K562 (cell line): ENCODE data around the gene REEP2. TPM values are rescaled to one million over a fixed set of nuclear protein-coding genes. Genes with fewer than 3 reads are reported as not detected.

Source experiments
- ATAC-seq: fragments of 200-7000 bp; cut with Tn5 transposase; 3 replicates; pipeline ENCODE4 v1.9.1; 2020; ENCODE audit warnings: moderate library complexity
- BruUV-seq: library from RNA; stranded (reverse); fragments of 400-500 nt; replicated peaks from 2 replicates; lab custom pipeline; 2021; lab: Mats Ljungman, UMichigan
- CTCF ChIA-PET: fragments of 300-600 bp; formaldehyde crosslinking; extraction: SDS; loops from one replicate; lab custom pipeline; 2021; ENCODE audit warnings: low intra/inter-chr PET ratio; lab: Yijun Ruan, JAX
- POLR2A ChIA-PET: fragments of 300-600, 350-650 bp; sonication (Branson Sonifier 250); formaldehyde crosslinking; extraction: SDS; loops from one replicate; lab custom pipeline; 2021; ENCODE audit warnings: antibody characterized with exemption, inconsistent platforms; lab: Yijun Ruan, JAX
- DNase-seq, 4 experiments: peaks; one replicate each; pipeline versions ENCODE4 v3.0.0 to v3.0.0-alpha.2; 2011 to 2018; ENCODE audit warnings: low spot score in 3 of 4, mixed read lengths in 3 of 4; ENCODE audit errors: extremely low read depth in 1 of 4
- FAIRE-seq: peaks from 2 replicates; lab custom pipeline; 2011; peaks lifted over from hg19 to GRCh38; lab: Jason Lieb, UNC
- H2AFZ ChIP-seq: 2 replicates; pipeline ENCODE4 v1.6.0; 2011; ENCODE audit warnings: low read depth, low read length, control low read depth, inconsistent platforms
- H3K27ac ChIP-seq: fragments of 200-600 bp; 3 replicates; pipeline ENCODE4 v1.8.0; 2011; ENCODE audit warnings: low read depth, mild to moderate bottlenecking, control low read depth, inconsistent platforms, low read length, moderate library complexity, mixed read lengths; ENCODE audit errors: extremely low read depth
- H3K27me3 ChIP-seq, 2 experiments: fragments of 300-600 bp in 1 of 2; 2 replicates in 1 of 2; 3 replicates in 1 of 2; pipeline versions ENCODE4 v1.6.0 to v1.8.0; 2011; ENCODE audit warnings: inconsistent platforms in 2 of 2, low read length in 2 of 2, mild to moderate bottlenecking in 1 of 2, mixed read lengths in 1 of 2, moderate library complexity in 1 of 2; ENCODE audit not compliant: control insufficient read depth in 2 of 2, insufficient read depth in 2 of 2
- H3K36me3 ChIP-seq: fragments of 300-600 bp; 3 replicates; pipeline ENCODE4 v1.8.0; 2011; ENCODE audit warnings: mild to moderate bottlenecking, low read length, inconsistent platforms; ENCODE audit not compliant: control insufficient read depth, insufficient read depth
- H3K4me1 ChIP-seq, 2 experiments: fragments of 200-600 bp in 1 of 2; replicated peaks in 1 of 2; 2 replicates in 1 of 2; 3 replicates in 1 of 2; pipeline versions ENCODE4 v1.5.1 to v1.8.0; 2011; ENCODE audit warnings: inconsistent platforms in 2 of 2, low read length in 2 of 2, mild to moderate bottlenecking in 1 of 2, mixed read lengths in 1 of 2, moderate library complexity in 1 of 2; ENCODE audit not compliant: control insufficient read depth in 2 of 2, insufficient read depth in 2 of 2
- H3K4me2 ChIP-seq: 2 replicates; pipeline ENCODE4 v1.6.1; 2011; ENCODE audit warnings: low read length, control low read depth, inconsistent platforms, mixed read lengths; ENCODE audit not compliant: insufficient read depth
- H3K4me3 ChIP-seq: fragments of 200-600 bp; sonication (generic), shearing (Covaris generic); 2 replicates; pipeline ENCODE4 v1.5.1; 2016; ENCODE audit warnings: control low read depth, inconsistent platforms
- H3K79me2 ChIP-seq: fragments of 200-600 bp; 3 replicates; pipeline ENCODE4 v1.8.0; 2011; ENCODE audit warnings: low read length, inconsistent platforms; ENCODE audit not compliant: control insufficient read depth, insufficient read depth
- H3K9ac ChIP-seq, 2 experiments: 2 replicates each; pipeline versions ENCODE4 v1.6.0 to v1.6.1; 2011; ENCODE audit warnings: low read depth in 2 of 2, low read length in 2 of 2, control low read depth in 1 of 2, inconsistent platforms in 1 of 2, mild to moderate bottlenecking in 1 of 2, mixed read lengths in 1 of 2; ENCODE audit not compliant: insufficient read depth in 1 of 2
- H3K9me1 ChIP-seq: one replicate; pipeline ENCODE4 v1.6.0; 2011; ENCODE audit warnings: inconsistent platforms, mild to moderate bottlenecking, low read length, moderate library complexity; ENCODE audit not compliant: control insufficient read depth, insufficient read depth
- H3K9me3 ChIP-seq: replicated peaks from 2 replicates; pipeline ENCODE4 v1.5.1; 2011; ENCODE audit warnings: low read depth, low read length, inconsistent platforms; ENCODE audit not compliant: control insufficient read depth, insufficient read depth
- H4K20me1 ChIP-seq: replicated peaks from 2 replicates; pipeline ENCODE4 v1.6.1; 2011; ENCODE audit warnings: low read length, inconsistent platforms, mixed read lengths; ENCODE audit not compliant: control insufficient read depth, insufficient read depth
- AFF1 ChIP-seq, 2 experiments: fragments of 450-650 bp; IDR thresholded peaks; 2 replicates each; pipeline ENCODE4 v1.6.1; 2018; ENCODE audit warnings: mild to moderate bottlenecking in 2 of 2, low read depth in 1 of 2; ENCODE audit not compliant: partially characterized antibody in 2 of 2
- HIVEP1 ChIP-seq: fragments of 250-450 bp; sonication (Bioruptor Pico); IDR thresholded peaks from 2 replicates; pipeline ENCODE4 v1.4.0; 2020; ENCODE audit warnings: mild to moderate bottlenecking
- NCOA2 ChIP-seq, 2 experiments: fragments of 450-650 bp; IDR thresholded peaks; 2 replicates each; pipeline ENCODE4 v1.6.1; 2018; ENCODE audit warnings: mild to moderate bottlenecking in 2 of 2, moderate library complexity in 1 of 2; ENCODE audit not compliant: partially characterized antibody in 2 of 2
- NCOR1 ChIP-seq: fragments of 450-650 bp; IDR thresholded peaks from 2 replicates; pipeline ENCODE4 v1.6.1; 2016; ENCODE audit warnings: mild to moderate bottlenecking, moderate library complexity
- SOX6 ChIP-seq: fragments of 450-650 bp; IDR thresholded peaks from 2 replicates; pipeline ENCODE4 v1.6.1; 2014; ENCODE audit warnings: mild to moderate bottlenecking
- ZNF174 ChIP-seq: fragments of 250-450 bp; sonication (Bioruptor Pico); IDR thresholded peaks from 2 replicates; pipeline ENCODE4 v1.4.0; 2020; ENCODE audit warnings: mild to moderate bottlenecking
- WGBS: fragments of 100-300 bp; shearing (Covaris generic); methylation state at CpG from one replicate; pipeline ENCODE4 v1.1.6; 2016; ENCODE audit warnings: low coverage, mixed read lengths; ENCODE audit not compliant: insufficient coverage; ENCODE audit errors: missing lambda C conversion rate; 5-methylcytosine and 5-hydroxymethylcytosine counted together
- in situ Hi-C: fragments of 300-500 bp; cut with MboI; formaldehyde crosslinking; loops from 4 replicates; pipeline ENCODE4 v1.15.0; 2018; ENCODE audit warnings: inconsistent platforms, mixed read lengths
- intact Hi-C: fragments of 100-400 bp; cut with micrococcal nuclease; formaldehyde crosslinking; loops from 2 replicates; pipeline ENCODE4 v1.14.2; 2022
- polyA plus RNA-seq, 8 experiments: library from polyadenylated mRNA; depleted of rRNA in 4 of 8; stranded (reverse) in 5 of 8; unstranded in 3 of 8; fragments of >200 nt; fragmentation: Nextera tagmentation in 2 of 8; fragmentation: Illumina TruSeq in 1 of 8; extraction: Ambion mirVana in 2 of 8; extraction: Trizol in 1 of 8; gene quantifications; 2 replicates each; pipeline versions ENCODE4 v1.2.1 to v1.2.3, GENCODE V29; 2011 to 2014; ENCODE audit warnings: inconsistent platforms in 1 of 8, missing spikeins in 1 of 8
- total RNA-seq, 7 experiments: library from RNA; depleted of rRNA in 6 of 7; stranded (reverse); fragments of >200 nt in 6 of 7; fragmentation: Illumina TruSeq in 2 of 7; extraction: Trizol in 2 of 7; gene quantifications; 2 replicates each; pipeline versions ENCODE4 v1.2.1 to v1.2.3, GENCODE V29; 2011 to 2021; ENCODE audit warnings: low replicate concordance in 1 of 7

Gene REEP2
- total and polyA plus RNA-seq, 9 of the 15 experiments (the other 6 are each of a cell fraction or from before 2014, with no cell fraction given): 0.03 to 1.1 (median 0.12) TPM; not detected in 1

- TF ChIP-seq NCOR1 (no peak), NCOA2 (IDR thresholded peaks at IDR 0.05; ENCODE audit: partially characterized antibody in 2 of 2) (no peak), SOX6 (no peak), HIVEP1 (no peak), ZNF174 (no peak), AFF1 (IDR thresholded peaks at IDR 0.05; ENCODE audit: low read depth in 1 of 2, partially characterized antibody in 2 of 2) (no peak)
- Histone ChIP-seq H3K9me3 (no peaks in the 10 kb centered on the region), H3K36me3 (no peaks in the 10 kb centered on the region), H3K4me1 (peaks cover 6 to 34% of the 10 kb centered on the region in 2 experiments; a peak in 4 of 5 replicates), H3K79me2 (no peaks in the 10 kb centered on the region), H4K20me1 (no peaks in the 10 kb centered on the region), H3K27ac (no peak overlapping the region), H3K27me3 (no peaks in the 10 kb centered on the region), H3K9me1 (no peaks in the 10 kb centered on the region), H3K4me3 (no peak overlapping the region), H3K9ac (no peak overlapping the region), H2AFZ (no peak overlapping the region), H3K4me2 (no peak overlapping the region)
- WGBS: 62% methylated on average over 4 of the region's 5 CpGs
- DNase-seq (no peak), ATAC-seq (no peak), FAIRE-seq (no peak)
- ChIA-PET CTCF (interaction anchor here (3.3 kb wide), 1 partner anchor 53 kb away, joined by 26 read pairs; no protein-coding TSS in a partner anchor), POLR2A (interaction anchor here (0.8 to 1.8 kb wide), 3 partner anchors 14 to 95 kb away, joined by 3 to 7 read pairs (median 5); partner anchors contain the start of genes EGR1 and ETF1)
- no TSS peak for BruUV-seq
- in situ Hi-C loops (no loop called here), intact Hi-C loops (loop anchor here (1.0 to 10.0 kb wide), 3 partner anchors 52 to 184 kb away; no protein-coding TSS in a partner anchor)
Measured at GRCh38 chr5:138450971-138451370, 12.1 kb downstream of the REEP2 start.
